GM21717 (cell line): ENCODE measurements around the gene IDNK.
"Not testable (repeated sequence)": the region's sequence is repeated elsewhere in the genome, so short reads cannot be mapped to it uniquely, and the experiment has no call there.

Source experiments
- ATAC-seq: cut with Tn5 transposase; IDR thresholded peaks from one replicate; pipeline ENCODE4 v1.9.1; 2021; ENCODE audit warnings: mild to moderate bottlenecking, moderate library complexity; ENCODE audit not compliant: unreplicated experiment

The IDNK gene

DNA sequence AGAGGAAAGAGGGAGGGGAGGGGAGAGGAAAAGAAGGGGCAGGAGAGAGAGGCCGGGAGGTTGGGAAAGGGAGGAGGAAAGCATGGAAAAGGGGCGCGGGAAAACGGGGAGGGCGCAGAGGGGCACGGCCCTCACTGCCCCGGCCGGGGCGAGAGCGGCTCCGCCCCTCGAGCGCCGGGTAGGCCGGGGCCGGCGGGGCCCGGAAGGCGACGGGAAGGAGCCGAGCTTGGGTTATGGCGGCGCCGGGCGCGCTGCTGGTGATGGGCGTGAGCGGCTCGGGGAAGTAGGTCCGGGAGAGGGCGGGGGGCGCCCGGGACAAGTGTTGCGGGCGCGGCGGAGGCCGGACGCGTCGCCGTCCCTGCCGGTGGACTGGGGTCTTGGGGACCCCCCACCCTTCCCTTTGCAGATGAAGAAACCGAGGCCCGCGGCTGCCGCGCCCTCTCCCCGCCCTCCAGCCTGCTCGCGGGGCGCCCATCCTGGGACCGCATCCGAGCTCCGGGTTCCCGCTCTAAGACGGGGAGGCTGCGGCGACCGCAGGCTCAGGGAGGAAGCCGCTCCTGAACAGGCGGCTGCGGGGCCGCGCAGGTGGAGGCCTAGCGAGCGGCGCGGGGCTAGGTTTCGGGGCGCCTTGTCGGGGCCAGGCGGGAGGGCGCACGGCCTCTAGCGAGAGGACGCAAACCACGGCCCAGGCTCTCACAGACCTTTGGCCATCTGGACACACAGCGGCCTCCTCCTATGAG is at the start of gene IDNK:
Gene IDNK (plus strand): TSS at position 205 of the 740 bp plus-strand sequence. CDS start 29 bp downstream, at position 234.
- peak; percentile 86 for ATAC-seq

DNA sequence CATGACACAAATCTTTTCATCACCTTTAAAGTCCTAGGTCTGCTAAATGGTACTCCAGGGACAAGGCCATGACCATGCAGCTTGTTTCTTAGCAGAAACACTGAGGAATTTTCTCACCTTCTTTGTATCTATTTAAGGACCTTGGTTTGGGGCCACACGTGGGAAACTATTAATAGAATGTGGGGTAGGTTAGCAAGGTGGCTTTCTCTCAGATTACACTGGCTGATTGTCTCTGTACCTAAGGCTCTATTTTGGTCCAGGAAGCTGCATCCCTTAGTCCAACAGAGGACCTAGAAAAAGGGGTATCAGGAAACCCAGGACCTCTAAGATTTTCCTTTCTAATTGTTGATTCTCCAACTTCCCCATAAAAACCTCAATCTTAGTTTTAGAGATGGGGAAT is 48.5 kb upstream of the IDNK start:
- ATAC-seq, result no peak

DNA sequence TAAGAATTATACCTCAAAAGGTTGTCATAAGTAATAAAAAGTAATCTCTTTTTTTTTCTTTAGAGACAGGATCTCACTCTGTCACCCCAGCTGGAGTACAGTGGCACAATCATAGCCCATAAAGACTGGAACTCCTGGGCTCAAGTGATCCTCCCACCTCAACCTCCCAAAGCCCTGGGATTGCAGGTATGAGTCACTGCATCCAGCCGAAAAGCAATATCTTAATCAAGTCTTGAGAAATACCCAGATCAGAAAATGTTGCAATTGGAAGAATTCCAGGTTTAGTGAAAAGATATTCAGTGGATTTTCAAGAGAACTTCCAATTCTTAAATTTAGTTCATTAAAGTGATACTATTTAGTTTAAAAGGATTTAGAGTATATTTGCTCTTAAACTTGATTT is 40.9 kb upstream of the IDNK start:
- ATAC-seq, result no peak

DNA sequence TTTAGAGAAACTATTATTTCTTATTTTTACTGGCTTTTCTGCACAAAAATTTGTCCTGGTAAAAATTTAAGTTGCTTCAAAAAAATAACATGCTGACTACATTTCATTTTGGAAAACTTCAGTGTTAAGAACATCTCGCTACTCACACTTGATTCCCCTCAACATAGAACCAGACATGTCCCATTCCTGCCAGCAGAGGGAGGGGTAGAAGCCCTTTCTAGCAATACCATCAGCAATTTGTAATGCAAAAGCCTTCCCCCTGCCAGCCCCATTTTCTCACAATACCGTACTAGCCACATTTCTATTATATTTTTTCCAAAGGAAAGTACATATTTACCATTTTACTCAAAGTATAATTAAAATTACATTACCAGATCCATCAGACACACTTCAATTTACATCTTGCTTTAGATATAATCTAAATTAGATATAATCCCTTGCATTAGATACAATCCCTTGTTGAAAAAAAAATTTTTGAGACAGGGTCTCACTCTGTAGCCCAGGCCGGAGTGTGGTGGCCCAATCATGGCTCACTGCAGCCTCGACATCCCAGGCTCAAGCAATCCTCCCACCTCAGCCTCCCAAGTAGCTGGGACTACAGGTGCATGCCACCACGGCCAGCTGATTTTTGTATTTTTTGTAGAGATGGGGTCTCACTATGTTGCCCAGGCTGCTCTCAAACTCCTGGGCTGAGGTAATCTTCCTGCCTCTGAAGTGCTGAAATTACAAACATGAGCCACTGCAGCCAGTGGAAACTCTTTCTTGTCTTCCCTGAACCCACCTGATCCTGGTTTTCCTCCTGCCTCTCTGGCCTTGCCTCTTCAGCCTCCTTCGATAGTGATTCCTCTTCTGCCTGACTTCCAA is 39.6 kb upstream of the IDNK start:
- ATAC-seq, result peak; percentile 56

DNA sequence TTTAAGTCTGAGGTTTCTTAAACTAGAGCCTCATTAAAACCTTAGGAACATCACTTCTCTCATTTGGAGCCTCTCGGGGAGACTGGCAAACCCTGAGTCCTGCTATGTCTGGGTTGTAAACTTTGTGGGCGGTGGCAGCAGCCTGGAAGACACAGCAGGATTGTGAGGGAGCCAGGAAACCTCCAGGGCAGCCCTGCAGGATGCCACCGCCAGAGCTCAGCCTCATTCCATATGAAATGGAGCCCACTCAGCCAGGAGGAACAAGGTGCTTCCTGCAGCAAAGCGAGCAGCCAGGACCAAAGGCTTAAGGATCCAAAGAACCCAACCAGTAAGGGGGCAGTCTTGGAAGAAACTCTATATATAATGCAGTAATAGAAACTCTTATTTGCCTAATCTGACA is 37.9 kb upstream of the IDNK start:
- ATAC-seq, result no peak

DNA sequence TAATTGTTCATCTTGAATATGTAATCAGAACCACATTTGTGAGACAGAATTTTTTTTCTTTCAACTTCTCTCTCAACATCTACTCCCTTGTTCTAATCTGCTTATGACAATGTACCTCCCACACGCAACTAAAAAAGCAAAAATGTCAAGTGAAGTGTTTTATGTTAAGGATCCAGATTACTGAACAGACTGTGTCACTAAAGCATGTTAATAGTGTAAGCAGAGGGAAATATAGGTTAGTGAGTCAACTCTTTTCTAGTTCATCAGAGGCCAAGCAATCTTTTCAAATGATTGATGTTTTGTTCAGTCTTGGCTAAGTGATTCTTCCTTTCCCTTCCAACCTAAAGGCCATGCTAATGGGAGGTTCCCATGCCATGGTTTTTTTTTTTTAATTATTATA is 34.7 kb upstream of the IDNK start:
- no peak for ATAC-seq

DNA sequence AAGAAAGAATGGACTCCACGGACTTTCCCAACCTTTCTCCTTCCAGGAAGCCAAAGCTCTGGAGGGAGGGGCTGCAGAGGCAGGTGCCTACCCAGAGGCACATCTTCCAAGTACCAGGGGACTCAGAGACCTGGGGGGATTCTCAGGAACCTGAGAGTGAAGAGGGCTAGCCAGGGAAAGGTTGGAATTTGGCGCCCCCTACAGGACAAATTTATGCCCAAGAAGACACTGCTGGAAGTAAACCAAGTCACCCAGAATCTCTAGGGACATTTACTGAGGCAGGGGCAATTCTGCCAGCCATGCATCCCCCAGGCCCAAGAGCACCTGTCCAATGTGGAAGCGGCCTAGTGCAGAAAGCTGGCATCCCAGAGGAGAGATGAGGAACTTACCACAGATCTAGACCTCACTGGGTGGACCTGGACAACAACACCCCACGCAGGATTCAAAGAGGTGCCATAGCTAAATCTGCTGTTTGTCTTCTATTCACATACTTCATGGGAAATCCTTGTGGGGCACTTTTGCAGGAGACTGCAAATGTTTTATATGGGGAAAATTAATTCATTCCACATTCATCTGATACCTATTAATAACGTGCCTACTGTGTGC is 25.9 kb upstream of the IDNK start:
- ATAC-seq, result peak; percentile 53

DNA sequence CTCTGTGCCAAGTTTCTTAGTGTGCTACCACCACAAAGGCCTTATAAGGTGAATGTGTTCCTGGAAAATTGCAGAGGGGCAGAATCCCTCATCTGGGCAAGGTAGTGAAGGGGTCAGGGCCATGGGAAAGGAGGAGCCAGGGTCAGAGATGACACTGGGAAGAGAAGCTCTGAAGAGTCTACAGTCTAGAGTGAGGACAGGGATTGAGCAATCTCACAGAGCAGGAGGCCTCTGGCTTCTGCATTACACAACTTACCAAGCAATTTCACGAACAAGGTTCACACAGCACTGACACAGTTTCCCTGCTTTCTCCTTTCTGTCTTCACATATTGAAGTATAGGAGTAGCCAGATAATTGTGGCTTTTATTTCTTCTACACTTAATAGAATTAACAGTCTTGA is 24.5 kb upstream of the IDNK start:
- ATAC-seq, result no peak

DNA sequence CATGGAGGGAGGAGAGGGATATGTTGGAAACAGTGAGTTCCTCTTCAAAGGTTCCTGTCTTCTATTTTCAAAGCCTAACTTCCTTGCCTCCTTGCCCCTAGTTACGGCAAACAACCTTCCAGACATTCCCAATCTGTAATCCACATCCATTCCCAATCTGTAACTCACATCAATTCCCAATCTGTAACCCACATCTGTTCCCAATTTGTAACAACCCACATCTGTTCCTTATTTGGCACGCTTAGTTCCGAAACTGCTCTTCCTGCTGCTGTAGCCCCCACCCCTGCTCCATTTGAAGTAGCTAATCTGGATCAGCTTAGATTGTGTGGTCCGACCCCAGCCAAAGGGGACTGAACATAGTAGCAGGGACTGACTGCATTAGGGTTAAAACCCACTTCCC is 23.9 kb upstream of the IDNK start:
- ATAC-seq, result no peak

DNA sequence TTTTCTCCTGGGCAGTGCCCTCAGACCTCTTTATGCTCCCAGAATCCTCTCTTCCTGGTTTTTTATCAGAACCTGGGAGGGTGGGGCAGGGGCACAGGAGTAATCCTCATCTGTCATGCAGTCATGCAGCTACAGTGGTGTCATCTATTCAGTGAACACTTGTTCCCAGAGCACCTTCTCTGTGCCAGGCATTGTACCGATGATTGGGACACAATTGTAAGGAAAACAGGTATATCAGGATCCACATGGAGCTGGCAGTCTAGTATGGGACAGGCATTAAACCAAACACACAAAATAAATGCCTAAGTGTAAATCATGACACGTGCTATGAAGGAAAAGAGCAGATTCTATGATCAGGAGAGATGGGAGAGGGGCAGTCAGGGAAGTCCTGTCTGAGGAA is 21.5 kb upstream of the IDNK start:
- ATAC-seq, result no peak

DNA sequence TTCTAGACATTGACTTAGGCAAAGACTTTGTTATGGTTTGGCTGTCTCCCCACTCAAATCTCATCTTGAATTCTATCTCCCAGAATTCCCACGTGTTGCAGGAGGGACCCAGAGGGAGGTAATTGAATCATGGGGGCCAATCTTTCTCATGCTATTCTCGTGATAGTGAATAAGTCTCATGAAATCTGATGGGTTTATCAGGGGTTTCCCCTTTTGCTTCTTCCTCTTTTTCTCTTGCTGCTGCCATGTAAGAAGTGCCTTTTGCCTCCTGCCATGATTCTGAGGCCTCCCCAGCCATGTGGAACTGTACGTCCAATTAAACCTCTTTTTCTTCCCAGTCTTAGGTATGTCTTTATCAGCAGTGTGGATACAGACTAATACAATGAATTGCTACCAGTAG is 15.3 kb upstream of the IDNK start:
- not testable (repeated sequence) for ATAC-seq

DNA sequence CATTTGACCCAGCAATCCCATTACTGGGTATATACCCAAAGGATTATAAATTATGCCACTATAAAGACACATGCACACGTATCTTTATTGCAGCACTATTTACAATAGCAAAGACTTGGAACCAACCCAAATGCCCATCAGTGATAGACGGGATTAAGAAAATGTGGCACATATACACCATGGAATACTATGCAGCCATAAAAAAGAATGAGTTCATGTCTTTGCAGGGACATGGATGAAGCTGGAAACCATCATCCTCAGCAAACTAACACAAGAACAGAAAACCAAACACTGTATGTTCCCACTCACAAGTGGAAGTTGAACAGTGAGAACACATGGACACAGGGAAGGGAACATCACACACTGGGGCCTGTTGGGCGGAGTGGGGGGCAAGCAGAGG is 9.6 kb upstream of the IDNK start:
- not testable (repeated sequence) for ATAC-seq

DNA sequence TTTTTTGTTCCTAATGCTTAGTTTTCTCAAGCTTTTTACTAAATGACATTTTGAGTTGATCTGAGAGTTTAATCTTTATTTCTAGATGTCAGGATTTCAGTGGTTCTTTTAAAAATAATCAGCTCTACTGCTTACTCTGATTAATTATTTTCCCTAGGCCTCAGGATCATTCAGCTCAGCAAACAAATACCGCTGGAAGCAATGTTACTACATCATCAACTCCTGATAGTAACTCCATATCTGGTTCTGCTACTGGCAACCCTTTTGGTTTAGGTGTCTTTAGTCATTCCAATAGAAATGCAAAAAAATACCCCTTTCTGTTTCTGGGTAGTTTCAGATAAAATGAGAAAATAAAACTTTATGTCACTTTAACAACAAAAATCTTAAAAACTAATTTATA is 5.6 kb upstream of the IDNK start:
- no peak for ATAC-seq

DNA sequence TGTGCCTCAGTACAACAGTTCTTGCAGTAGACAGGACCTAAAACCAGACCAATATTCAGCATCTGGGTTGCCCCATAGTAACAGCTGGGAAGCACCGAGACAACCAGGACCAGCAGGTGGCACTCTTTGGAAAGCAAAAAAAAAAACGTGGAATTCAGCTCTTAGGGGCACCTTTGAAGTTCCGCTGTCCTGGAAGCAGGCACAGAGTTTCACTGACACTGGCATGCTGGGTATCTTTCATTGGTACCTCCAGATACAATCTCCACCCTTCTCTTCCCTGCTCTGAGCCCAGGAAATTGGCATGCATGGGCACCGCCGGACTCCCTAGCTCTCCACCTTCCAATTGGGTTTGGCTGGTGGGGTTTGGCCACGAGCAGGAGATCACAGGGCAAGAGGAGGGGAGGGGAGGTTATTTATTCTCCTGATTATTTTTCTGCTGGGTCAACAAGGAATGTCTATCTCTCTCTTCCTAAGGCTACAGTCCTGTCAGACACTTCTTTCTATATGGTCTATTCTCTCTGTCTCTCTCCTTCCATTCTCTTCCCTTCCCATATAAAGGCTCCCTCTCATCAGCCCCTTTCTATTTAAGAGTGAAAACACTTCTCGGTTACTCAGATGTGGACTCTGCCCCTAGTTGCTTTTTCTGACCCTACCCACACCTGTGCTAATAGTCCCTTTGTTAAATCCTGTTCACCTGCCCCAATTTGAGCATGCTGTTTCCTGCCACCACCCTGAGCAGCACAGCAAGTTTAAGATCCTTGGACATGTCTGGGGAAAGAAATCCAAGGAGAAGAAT is 1.9 kb upstream of the IDNK start:
- no peak for ATAC-seq

DNA sequence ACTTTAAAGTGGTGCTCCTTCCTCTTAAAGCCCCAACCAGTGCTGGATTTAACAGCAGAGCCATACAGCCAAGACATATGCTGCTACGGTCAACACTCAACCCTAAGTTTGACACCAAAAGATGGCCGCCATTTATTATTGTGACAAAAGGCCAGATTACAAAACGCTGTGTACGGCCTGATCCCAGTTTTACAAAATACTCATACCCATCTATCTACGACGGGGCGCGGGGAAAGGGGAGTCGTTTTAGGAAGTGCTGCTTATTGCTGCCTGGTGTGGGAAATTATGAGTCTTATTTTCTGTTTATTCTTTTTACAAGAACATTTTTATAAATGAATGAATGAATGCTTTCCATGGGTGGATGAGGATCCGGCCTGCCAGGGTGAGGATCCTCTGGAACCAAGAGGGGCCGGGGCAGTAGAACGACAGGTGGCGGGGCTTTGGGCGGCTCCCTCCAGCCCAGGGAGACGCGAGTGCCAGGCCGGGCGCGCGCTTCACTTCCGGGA is 457 bp upstream of the IDNK start:
- ATAC-seq, result peak; percentile 63

DNA sequence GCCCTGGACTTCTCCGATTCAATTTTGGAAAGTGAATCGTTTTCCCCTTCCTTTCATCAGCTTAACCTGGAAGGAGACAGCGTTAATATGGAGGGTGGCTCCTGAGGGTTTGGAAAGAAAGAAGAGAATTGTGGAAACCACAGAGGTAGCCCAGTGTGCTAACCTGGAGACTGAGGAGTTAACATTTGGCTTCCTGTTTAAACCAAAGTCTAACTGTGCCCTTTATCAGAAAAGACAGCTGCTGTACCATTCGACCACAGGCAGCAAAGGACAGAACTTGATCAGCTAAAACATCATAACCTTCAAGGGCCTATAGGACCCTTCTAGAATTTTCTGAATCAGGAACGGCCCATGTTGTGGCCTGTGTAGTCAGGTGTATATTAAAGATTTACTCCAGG is 735 bp downstream of the IDNK start:
- ATAC-seq, result peak; percentile 33

DNA sequence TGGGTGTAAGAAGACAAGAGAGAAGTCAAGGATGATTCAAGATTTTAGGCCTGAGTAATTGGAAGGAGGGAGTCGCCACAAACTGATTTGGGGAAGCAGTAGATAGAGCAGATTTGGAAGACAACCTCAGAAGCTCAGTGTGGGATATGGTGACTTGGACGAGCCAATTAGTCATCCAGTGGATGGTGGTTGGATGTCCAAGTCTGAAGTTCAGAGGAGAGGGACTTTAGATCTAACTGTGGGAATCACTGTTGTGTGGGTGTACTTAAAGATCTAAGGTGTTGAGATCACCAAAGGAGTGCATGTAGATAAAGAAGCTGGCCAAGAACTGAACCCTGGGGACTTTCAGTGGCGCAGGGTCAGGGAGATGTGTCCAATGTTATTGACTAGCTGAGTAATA is 2.2 kb downstream of the IDNK start:
- no peak for ATAC-seq

DNA sequence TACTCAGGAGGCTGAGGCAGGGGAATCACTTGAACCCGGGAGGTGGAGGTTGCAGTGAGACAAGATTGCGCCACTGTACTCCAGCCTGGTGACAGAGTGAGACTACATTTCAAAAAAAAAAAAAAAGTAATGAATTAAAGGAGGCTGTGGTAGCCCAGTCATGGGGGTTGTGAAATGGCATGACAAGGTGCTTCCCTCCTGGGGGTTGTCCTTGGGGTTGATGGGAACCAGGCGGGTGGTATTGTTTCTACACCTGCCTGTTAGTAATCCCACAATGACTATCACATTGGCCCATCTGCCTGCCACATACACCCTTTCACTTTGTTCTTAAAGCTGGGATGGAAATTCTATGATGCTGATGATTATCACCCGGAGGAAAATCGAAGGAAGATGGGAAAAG is 5.6 kb downstream of the IDNK start:
- no peak for ATAC-seq

DNA sequence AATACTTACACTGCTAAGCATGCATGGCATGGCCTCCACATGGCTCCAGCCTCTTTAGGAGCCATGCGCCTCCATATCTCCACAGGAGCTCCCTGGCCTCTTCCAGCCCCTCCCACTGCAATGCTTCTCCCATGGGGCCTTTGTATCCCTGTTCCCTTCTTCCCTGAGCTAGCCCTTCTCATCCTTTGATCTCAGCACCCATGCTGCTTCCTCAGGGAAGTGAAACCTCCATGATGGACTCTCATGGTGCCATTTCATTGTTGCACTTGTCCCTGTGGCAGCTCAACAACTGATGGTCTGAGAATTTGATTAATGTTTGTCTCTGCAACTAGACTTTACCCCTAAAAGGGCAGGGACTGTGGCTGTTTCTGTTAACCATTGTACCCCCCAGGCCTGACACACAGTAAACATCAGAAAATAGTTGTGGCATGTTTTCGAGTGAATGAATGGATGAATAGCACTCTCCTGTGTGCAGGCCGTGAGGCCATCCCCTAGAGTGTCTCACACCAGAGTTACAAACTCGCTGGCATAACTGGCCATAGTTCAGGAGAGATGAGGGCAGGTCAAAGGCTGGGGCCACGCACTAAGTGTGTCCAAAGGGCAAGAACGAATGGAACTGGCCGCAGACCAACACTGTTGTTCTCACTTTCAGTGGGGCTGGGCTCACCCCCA is 6.6 kb downstream of the IDNK start:
- no peak for ATAC-seq

DNA sequence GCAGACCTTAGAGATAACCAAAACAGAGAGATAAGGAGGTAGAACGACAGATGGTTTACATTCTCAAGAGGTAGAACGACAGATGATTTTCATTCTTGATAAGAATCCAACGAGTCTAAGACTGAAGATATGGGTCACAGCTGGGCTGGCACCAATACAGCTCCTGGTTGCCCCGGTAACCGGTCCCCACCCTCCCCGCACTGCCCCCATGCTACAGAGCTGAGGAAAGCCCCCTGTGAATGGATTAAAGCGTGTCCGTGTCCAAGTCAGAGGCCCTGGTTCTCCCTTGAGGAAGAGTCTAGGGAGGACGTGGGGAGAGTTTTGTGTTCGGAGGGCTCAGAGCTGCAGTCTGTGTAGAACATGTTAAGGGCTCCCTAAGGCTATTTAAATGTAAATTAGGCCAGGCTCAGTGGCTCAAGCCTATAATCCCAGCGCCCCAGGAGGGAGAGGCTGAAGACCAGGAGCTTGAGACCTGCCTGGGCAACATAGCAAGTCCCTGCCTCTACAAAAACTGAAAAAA is 8.1 kb downstream of the IDNK start:
- ATAC-seq, result no peak
